IMR-90 (cell line): ENCODE data around the gene RGS5. TPM values are rescaled to one million over a fixed set of nuclear protein-coding genes. Genes with fewer than 3 reads are reported as not detected.

Source experiments
- ATAC-seq: fragments of 200-7000 bp; cut with Tn5 transposase; 2 replicates; pipeline ENCODE4 v1.9.1; 2020; ENCODE audit warnings: low read depth, mild to moderate bottlenecking, moderate library complexity
- BruUV-seq: library from RNA; stranded (reverse); fragments of 400-500 nt; replicated peaks from 2 replicates; lab custom pipeline; 2021; lab: Mats Ljungman, UMichigan
- CTCF ChIA-PET: fragments of 300-600 bp; formaldehyde crosslinking; extraction: SDS; loops from one replicate; lab custom pipeline; 2021; ENCODE audit warnings: antibody characterized with exemption; lab: Yijun Ruan, JAX
- POLR2A ChIA-PET: fragments of 300-600 bp; sonication (Branson Sonifier 250); formaldehyde crosslinking; loops from one replicate; lab custom pipeline; 2022; ENCODE audit warnings: antibody characterized with exemption; ENCODE audit not compliant: unreplicated experiment; lab: Charles Lee
- DNase-seq: peaks from one replicate; pipeline ENCODE4 v3.0.0; 2013
- H2AFZ ChIP-seq: replicated peaks from 2 replicates; pipeline ENCODE3; 2013; ENCODE audit warnings: low read length, mild to moderate bottlenecking; ENCODE audit not compliant: poor library complexity
- H2AK5ac ChIP-seq: 2 replicates; pipeline ENCODE4 v1.6.1; 2013; ENCODE audit warnings: low read depth, low read length, inconsistent platforms
- H2AK9ac ChIP-seq: replicated peaks from 2 replicates; pipeline ENCODE3; 2013; ENCODE audit warnings: mild to moderate bottlenecking, low read depth, low read length, moderate library complexity; ENCODE audit not compliant: poor library complexity
- H2BK120ac ChIP-seq: 2 replicates; pipeline ENCODE4 v1.6.1; 2013; ENCODE audit warnings: low read depth, low read length, inconsistent platforms
- H2BK15ac ChIP-seq: 3 replicates; pipeline ENCODE4 v1.6.1; 2013; ENCODE audit warnings: low read depth, low read length, inconsistent platforms
- H2BK20ac ChIP-seq: 2 replicates; pipeline ENCODE4 v1.6.1; 2013; ENCODE audit warnings: low read depth, mild to moderate bottlenecking, inconsistent platforms, low read length, moderate library complexity
- H2BK5ac ChIP-seq: 2 replicates; pipeline ENCODE4 v1.6.1; 2013; ENCODE audit warnings: mild to moderate bottlenecking, low read depth, low read length, inconsistent platforms; ENCODE audit not compliant: poor library complexity, severe bottlenecking
- H3K14ac ChIP-seq: replicated peaks from 2 replicates; pipeline ENCODE4 v1.6.1; 2013; ENCODE audit warnings: low read depth, low read length, inconsistent platforms
- H3K18ac ChIP-seq: 2 replicates; pipeline ENCODE4 v1.6.1; 2013; ENCODE audit warnings: low read depth, low read length, control low read depth
- H3K23ac ChIP-seq: 2 replicates; pipeline ENCODE4 v1.6.1; 2013; ENCODE audit warnings: low read depth, low read length, inconsistent platforms
- H3K27ac ChIP-seq: 2 replicates; pipeline ENCODE4 v1.5.1; 2013; ENCODE audit warnings: mild to moderate bottlenecking, control low read depth, low read length; ENCODE audit not compliant: insufficient read depth
- H3K27me3 ChIP-seq: 2 replicates; pipeline ENCODE4 v1.6.1; 2013; ENCODE audit warnings: low read length; ENCODE audit not compliant: control insufficient read depth, insufficient read depth
- H3K36me3 ChIP-seq: 2 replicates; pipeline ENCODE4 v1.6.1; 2013; ENCODE audit warnings: low read length, mixed read lengths; ENCODE audit not compliant: control insufficient read depth, insufficient read depth
- H3K4ac ChIP-seq: 2 replicates; pipeline ENCODE4 v1.6.1; 2013; ENCODE audit warnings: low read depth, low read length, inconsistent platforms
- H3K4me1 ChIP-seq: 2 replicates; pipeline ENCODE4 v1.6.1; 2013; ENCODE audit warnings: low read length, mixed read lengths; ENCODE audit not compliant: control insufficient read depth, insufficient read depth
- H3K4me2 ChIP-seq: 2 replicates; pipeline ENCODE4 v1.6.1; 2013; ENCODE audit warnings: low read depth, mild to moderate bottlenecking, control low read depth, low read length, moderate library complexity
- H3K4me3 ChIP-seq: 2 replicates; pipeline ENCODE4 v1.5.1; 2013; ENCODE audit warnings: low read depth, mild to moderate bottlenecking, control low read depth, low read length, moderate library complexity; ENCODE audit not compliant: insufficient read depth
- H3K56ac ChIP-seq: 2 replicates; pipeline ENCODE4 v1.6.1; 2013; ENCODE audit warnings: low read length, inconsistent platforms; ENCODE audit not compliant: insufficient read depth; ENCODE audit errors: extremely low read depth
- H3K79me1 ChIP-seq, 2 experiments: 2 replicates each; pipeline ENCODE4 v1.6.1; 2013; ENCODE audit warnings: low read length in 2 of 2, inconsistent platforms in 1 of 2, low read depth in 1 of 2
- H3K9ac ChIP-seq: 2 replicates; pipeline ENCODE4 v1.6.1; 2013; ENCODE audit warnings: low read depth, low read length, control low read depth
- H3K9me1 ChIP-seq: 2 replicates; pipeline ENCODE4 v1.6.1; 2013; ENCODE audit warnings: low read length, inconsistent platforms; ENCODE audit not compliant: insufficient read depth
- H3K9me3 ChIP-seq: 2 replicates; pipeline ENCODE4 v1.6.1; 2013; ENCODE audit warnings: low read length; ENCODE audit not compliant: control insufficient read depth, insufficient read depth
- H4K20me1 ChIP-seq: 2 replicates; pipeline ENCODE4 v1.6.1; 2013; ENCODE audit warnings: low read length, inconsistent platforms; ENCODE audit not compliant: insufficient read depth
- H4K5ac ChIP-seq: 2 replicates; pipeline ENCODE4 v1.6.1; 2013; ENCODE audit warnings: mild to moderate bottlenecking, low read depth, low read length, control low read depth
- H4K8ac ChIP-seq, 2 experiments: 2 replicates each; pipeline ENCODE4 v1.6.1; 2013; ENCODE audit warnings: low read depth in 2 of 2, low read length in 2 of 2, control low read depth in 1 of 2, inconsistent platforms in 1 of 2
- H4K91ac ChIP-seq: 2 replicates; pipeline ENCODE4 v1.6.1; 2013; ENCODE audit warnings: low read depth, low read length, inconsistent platforms; ENCODE audit not compliant: insufficient read depth
- BHLHE40 ChIP-seq: fragments of 150-350 bp; IDR thresholded peaks from 2 replicates; pipeline ENCODE4 v1.6.1; 2016; ENCODE audit warnings: mild to moderate bottlenecking, low read depth, low read length
- CEBPB ChIP-seq: IDR thresholded peaks from 2 replicates; pipeline ENCODE4 v1.6.1; 2012; ENCODE audit warnings: low read depth, low read length, improper control_type of control experiment
- CHD1 ChIP-seq: IDR thresholded peaks from 2 replicates; pipeline ENCODE4 v1.6.1; 2012; ENCODE audit warnings: low read depth, low read length, improper control_type of control experiment
- FOS ChIP-seq: fragments of 150-350 bp; IDR thresholded peaks from 2 replicates; pipeline ENCODE4 v1.6.1; 2016; ENCODE audit warnings: low read depth, low read length
- MAFK ChIP-seq: IDR thresholded peaks from 2 replicates; pipeline ENCODE4 v1.6.1; 2012; ENCODE audit warnings: low read depth, low read length, improper control_type of control experiment
- MAZ ChIP-seq: IDR thresholded peaks from 2 replicates; pipeline ENCODE4 v1.6.1; 2012; ENCODE audit warnings: low read depth, mild to moderate bottlenecking, low read length, improper control_type of control experiment, moderate library complexity, borderline replicate concordance
- MXI1 ChIP-seq: IDR thresholded peaks from 2 replicates; pipeline ENCODE4 v1.6.1; 2012; ENCODE audit warnings: low read depth, mild to moderate bottlenecking, low read length, moderate library complexity, borderline replicate concordance
- NFE2L2 ChIP-seq: fragments of 150-350 bp; IDR thresholded peaks from 2 replicates; pipeline ENCODE4 v1.6.1; 2016; ENCODE audit warnings: low read depth, mild to moderate bottlenecking, low read length
- POLR2A ChIP-seq: IDR thresholded peaks from 2 replicates; pipeline ENCODE4 v1.6.1; 2012; ENCODE audit warnings: mild to moderate bottlenecking, low read depth, low read length
- RAD21 ChIP-seq: IDR thresholded peaks from 2 replicates; pipeline ENCODE4 v1.6.1; 2012; ENCODE audit warnings: low read length, improper control_type of control experiment
- RCOR1 ChIP-seq: IDR thresholded peaks from 2 replicates; pipeline ENCODE4 v1.6.1; 2012; ENCODE audit warnings: mild to moderate bottlenecking, low read length, improper control_type of control experiment; ENCODE audit not compliant: insufficient replicate concordance
- RFX5 ChIP-seq: IDR thresholded peaks from 2 replicates; pipeline ENCODE4 v1.8.0; 2012; ENCODE audit warnings: low read depth, mild to moderate bottlenecking, low read length, moderate library complexity
- SMC3 ChIP-seq: fragments of 150-350 bp; IDR thresholded peaks from 2 replicates; pipeline ENCODE4 v1.6.1; 2016; ENCODE audit warnings: low read depth, mild to moderate bottlenecking, antibody characterized with exemption, low read length, moderate library complexity
- WGBS, 2 experiments: methylation state at CpG; one replicate each; pipeline versions ENCODE4 v1.1.5 to v1.1.7; 2013; ENCODE audit warnings: missing lambda C conversion rate in 2 of 2; ENCODE audit not compliant: insufficient read length in 1 of 2; ENCODE audit errors: extremely low coverage in 2 of 2; 5-methylcytosine and 5-hydroxymethylcytosine counted together
- dilution Hi-C: fragments of 300-500 bp; cut with HindIII; formaldehyde crosslinking; loops from one replicate; pipeline ENCODE4 v1.14.3; 2018; ENCODE audit warnings: low sequenced_read_pairs; ENCODE audit not compliant: unreplicated experiment
- in situ Hi-C: fragments of 300-500 bp; cut with MboI; formaldehyde crosslinking; loops from 3 replicates; pipeline ENCODE4 v1.14.3; 2019; ENCODE audit warnings: low sequenced_read_pairs, inconsistent platforms, mixed read lengths
- intact Hi-C: fragments of 100-400 bp; cut with micrococcal nuclease; formaldehyde crosslinking; loops from 2 replicates; pipeline ENCODE4 v1.10.0; 2022
- polyA plus RNA-seq, 3 experiments: library from polyadenylated mRNA; depleted of rRNA; stranded (reverse); fragments of >200 nt; gene quantifications; 2 replicates each; pipeline ENCODE4 v1.2.3, GENCODE V29; 2012; ENCODE audit warnings: low replicate concordance in 1 of 3
- total RNA-seq: library from RNA; depleted of rRNA; stranded (reverse); fragments of >200 nt; gene quantifications from 2 replicates; pipeline ENCODE4 v1.2.3, GENCODE V29; 2012
- TF ChIP-seq, protein P1 (sequence below): fragments of 150-350 bp; IDR thresholded peaks from 2 replicates; pipeline ENCODE4 v1.6.1; 2017; ENCODE audit warnings: mild to moderate bottlenecking, antibody characterized with exemption, low read length, low read depth
- TF ChIP-seq, protein P2 (sequence below): conservative IDR thresholded peaks from 2 replicates; pipeline ENCODE4 v1.5.1; 2012; ENCODE audit warnings: mild to moderate bottlenecking, low read depth, low read length, improper control_type of control experiment
- TF ChIP-seq, protein P3 (sequence below): fragments of 150-350 bp; IDR thresholded peaks from 2 replicates; pipeline ENCODE4 v1.6.1; 2016; ENCODE audit warnings: low read depth, mild to moderate bottlenecking, low read length, moderate library complexity, borderline replicate concordance

Gene RGS5
- total and polyA plus RNA-seq, 2 of the 4 experiments (the other 2 are of a cell fraction) = 21.4 to 40.0 TPM

DNA sequence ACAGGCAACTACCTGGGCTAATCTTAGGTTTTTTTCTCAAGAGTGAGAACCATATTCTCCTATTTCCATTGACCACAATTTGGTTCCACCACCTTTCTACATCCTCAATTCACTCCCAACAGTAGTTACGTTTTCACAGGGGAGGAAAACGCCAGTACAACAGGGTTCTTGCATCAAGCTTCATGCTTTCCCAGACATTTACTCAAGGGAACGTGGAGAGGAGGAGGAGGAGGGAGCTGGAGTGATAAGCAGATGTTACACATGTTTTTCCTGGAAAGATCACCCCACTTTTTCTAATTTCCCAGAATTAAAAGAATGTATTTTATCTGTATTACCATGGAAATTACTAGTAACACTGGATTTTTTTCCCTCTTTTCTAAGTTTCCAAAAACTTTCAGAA, 58.3 kb downstream of the RGS5 start:
- no peaks in the 10 kb centered on the region for H3K4me1 ChIP-seq
- no peak overlapping the region for H3K4me3 ChIP-seq
- ATAC-seq (no peak), DNase-seq (no peak)
- no peaks in the 10 kb centered on the region for H3K36me3 ChIP-seq
- no peak overlapping the region for H2AK9ac ChIP-seq
- ChIA-PET POLR2A (no interaction called here), CTCF (no interaction called here)
- H3K4me2 ChIP-seq = no peak overlapping the region
- in situ Hi-C loops = no loop called here
- no peak overlapping the region for H3K4ac ChIP-seq
- TF ChIP-seq, protein P1, sequence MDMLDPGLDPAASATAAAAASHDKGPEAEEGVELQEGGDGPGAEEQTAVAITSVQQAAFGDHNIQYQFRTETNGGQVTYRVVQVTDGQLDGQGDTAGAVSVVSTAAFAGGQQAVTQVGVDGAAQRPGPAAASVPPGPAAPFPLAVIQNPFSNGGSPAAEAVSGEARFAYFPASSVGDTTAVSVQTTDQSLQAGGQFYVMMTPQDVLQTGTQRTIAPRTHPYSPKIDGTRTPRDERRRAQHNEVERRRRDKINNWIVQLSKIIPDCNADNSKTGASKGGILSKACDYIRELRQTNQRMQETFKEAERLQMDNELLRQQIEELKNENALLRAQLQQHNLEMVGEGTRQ = no peak
- TF ChIP-seq CEBPB = no peak
- TF ChIP-seq CHD1 = no peak
- no peak for TF ChIP-seq NFE2L2
- TF ChIP-seq MXI1 = no peak
- no peak for TF ChIP-seq BHLHE40
- no peak for TF ChIP-seq SMC3
- TF ChIP-seq POLR2A = no peak
- no peak for TF ChIP-seq MAFK
- TF ChIP-seq MAZ = no peak
- TF ChIP-seq, protein P2, sequence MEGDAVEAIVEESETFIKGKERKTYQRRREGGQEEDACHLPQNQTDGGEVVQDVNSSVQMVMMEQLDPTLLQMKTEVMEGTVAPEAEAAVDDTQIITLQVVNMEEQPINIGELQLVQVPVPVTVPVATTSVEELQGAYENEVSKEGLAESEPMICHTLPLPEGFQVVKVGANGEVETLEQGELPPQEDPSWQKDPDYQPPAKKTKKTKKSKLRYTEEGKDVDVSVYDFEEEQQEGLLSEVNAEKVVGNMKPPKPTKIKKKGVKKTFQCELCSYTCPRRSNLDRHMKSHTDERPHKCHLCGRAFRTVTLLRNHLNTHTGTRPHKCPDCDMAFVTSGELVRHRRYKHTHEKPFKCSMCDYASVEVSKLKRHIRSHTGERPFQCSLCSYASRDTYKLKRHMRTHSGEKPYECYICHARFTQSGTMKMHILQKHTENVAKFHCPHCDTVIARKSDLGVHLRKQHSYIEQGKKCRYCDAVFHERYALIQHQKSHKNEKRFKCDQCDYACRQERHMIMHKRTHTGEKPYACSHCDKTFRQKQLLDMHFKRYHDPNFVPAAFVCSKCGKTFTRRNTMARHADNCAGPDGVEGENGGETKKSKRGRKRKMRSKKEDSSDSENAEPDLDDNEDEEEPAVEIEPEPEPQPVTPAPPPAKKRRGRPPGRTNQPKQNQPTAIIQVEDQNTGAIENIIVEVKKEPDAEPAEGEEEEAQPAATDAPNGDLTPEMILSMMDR = no peak
- TF ChIP-seq RAD21 = no peak
- TF ChIP-seq FOS = no peak
- TF ChIP-seq, protein P3, sequence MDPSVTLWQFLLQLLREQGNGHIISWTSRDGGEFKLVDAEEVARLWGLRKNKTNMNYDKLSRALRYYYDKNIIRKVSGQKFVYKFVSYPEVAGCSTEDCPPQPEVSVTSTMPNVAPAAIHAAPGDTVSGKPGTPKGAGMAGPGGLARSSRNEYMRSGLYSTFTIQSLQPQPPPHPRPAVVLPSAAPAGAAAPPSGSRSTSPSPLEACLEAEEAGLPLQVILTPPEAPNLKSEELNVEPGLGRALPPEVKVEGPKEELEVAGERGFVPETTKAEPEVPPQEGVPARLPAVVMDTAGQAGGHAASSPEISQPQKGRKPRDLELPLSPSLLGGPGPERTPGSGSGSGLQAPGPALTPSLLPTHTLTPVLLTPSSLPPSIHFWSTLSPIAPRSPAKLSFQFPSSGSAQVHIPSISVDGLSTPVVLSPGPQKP = no peak
- no peak for TF ChIP-seq RCOR1
- TF ChIP-seq RFX5 = no peak
- H3K9me3 ChIP-seq = no peaks in the 10 kb centered on the region
- BruUV-seq = no TSS peak
- H3K56ac ChIP-seq = no peak overlapping the region
- H2BK120ac ChIP-seq = no peak overlapping the region
- H2BK20ac ChIP-seq = no peak overlapping the region
- no peak overlapping the region for H2BK15ac ChIP-seq
- H4K5ac ChIP-seq = no peak overlapping the region
- H3K27ac ChIP-seq = no peak overlapping the region
- H2AFZ ChIP-seq = no peak overlapping the region
- H3K14ac ChIP-seq = no peak overlapping the region
- H4K20me1 ChIP-seq = no peaks in the 10 kb centered on the region
- H3K18ac ChIP-seq = no peak overlapping the region
- H2AK5ac ChIP-seq = no peak overlapping the region
- no peak overlapping the region for H3K9ac ChIP-seq
- no peaks in the 10 kb centered on the region for H3K27me3 ChIP-seq
- 0 out of 2 replicates have a peak, but pooled peaks cover 2% of the 10 kb centered on the region for H3K9me1 ChIP-seq
- H3K23ac ChIP-seq = no peak overlapping the region
- H4K8ac ChIP-seq = no peak overlapping the region
- H2BK5ac ChIP-seq = no peak overlapping the region
- dilution Hi-C loops = no loop called here
- no CpG with 5 or more reads among the region's 3 CpGs for WGBS, 2 experiments
- H3K79me1 ChIP-seq = no peaks in the 10 kb centered on the region
- intact Hi-C loops = no loop called here
- no peak overlapping the region for H4K91ac ChIP-seq
